GM12878 (cell line): Measurements from ENCODE around the gene STAG1.
"Not testable (repeated sequence)": the region's sequence is repeated elsewhere in the genome, so short reads cannot be mapped to it uniquely, and the experiment has no call there.

Experiments used
- CREB1 ChIP-seq: IDR thresholded peaks from 2 replicates; pipeline ENCODE4 v1.6.1; 2012; ENCODE audit warnings: low read depth, mild to moderate bottlenecking, inconsistent platforms
- CTCF ChIP-seq, 3 experiments: IDR thresholded peaks in 2 of 3; conservative IDR thresholded peaks in 1 of 3; 2 replicates each; pipeline ENCODE4 v1.5.1; 2011; ENCODE audit warnings: low read depth in 3 of 3, low read length in 3 of 3, mild to moderate bottlenecking in 3 of 3, control low read depth in 2 of 3, moderate library complexity in 2 of 3, inconsistent platforms in 1 of 3, mixed read lengths in 1 of 3; ENCODE audit not compliant: control insufficient read depth in 2 of 3, insufficient read depth in 1 of 3; ENCODE audit errors: extremely low read depth in 1 of 3

DNA sequence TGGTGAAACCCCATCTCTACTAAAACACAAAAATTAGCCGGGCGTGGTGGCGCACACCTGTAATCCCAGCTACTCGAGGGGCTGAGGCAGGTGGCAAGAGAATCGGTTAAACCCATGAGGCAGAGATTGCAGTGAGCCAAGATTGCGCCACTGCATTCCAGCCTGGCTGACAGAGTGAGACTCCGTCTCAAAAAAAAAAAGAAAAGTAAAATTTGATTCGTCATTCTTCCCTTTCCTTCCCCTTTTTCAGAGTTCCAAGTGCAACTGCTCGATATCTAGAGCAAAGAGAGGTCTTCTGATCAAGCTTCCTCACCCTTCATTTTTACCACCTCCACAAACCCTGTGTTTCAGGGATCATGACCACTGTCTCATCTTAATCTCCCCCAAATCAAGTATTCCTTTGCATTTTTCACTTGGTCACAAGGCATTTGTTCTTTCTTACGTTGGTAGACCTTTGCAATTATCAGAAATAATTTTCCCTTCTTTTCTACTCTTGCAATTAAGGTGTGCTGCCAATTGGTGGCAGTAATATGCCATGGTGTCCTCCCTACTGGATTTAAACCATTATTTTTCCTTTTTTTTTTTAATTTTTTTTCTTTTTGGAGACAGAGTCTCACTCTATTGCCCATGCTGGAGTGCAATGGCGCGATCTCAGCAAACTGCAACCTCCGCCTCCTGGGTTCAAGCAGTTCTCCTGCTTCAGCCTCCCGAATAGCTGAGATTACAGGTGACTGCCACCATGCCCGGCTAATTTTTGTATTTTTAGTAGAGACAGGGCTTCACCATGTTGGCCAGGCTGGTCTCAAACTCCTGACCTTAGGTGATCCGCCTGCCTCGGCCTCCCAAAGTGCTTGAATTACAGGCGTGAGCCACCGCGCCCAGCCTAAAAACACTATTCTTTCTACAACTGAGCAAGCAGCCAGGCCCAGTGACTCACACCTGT lies 6.3 kb upstream of the STAG1 start:
- TF ChIP-seq CTCF (IDR thresholded peaks at IDR 0.05 in 2 of 3, conservative IDR thresholded peaks at IDR 0.05 in 1 of 3; ENCODE audit: control insufficient read depth in 2 of 3, extremely low read depth in 1 of 3, insufficient read depth in 1 of 3, low read depth in 3 of 3, low read length in 3 of 3) = peak; percentile 40 to 66 (median 44); a peak in 5 of 6 replicates
- TF ChIP-seq CREB1 = not testable (repeated sequence)
